VCaP (cell line): ENCODE results near the gene ARFGAP1.
"Not testable (repeated sequence)": the region's sequence is repeated elsewhere in the genome, so short reads cannot be mapped to it uniquely, and the experiment has no call there.

ENCODE experiments used
- H3K27ac ChIP-seq: fragments of 450-650 bp; 2 replicates; pipeline ENCODE4 v1.5.1; 2017
- TF ChIP-seq, protein P1 (sequence below): fragments of 450-650 bp; conservative IDR thresholded peaks from 2 replicates; pipeline ENCODE4 v1.5.1; 2017; ENCODE audit warnings: mild to moderate bottlenecking, moderate library complexity

ARFGAP1 gene

DNA sequence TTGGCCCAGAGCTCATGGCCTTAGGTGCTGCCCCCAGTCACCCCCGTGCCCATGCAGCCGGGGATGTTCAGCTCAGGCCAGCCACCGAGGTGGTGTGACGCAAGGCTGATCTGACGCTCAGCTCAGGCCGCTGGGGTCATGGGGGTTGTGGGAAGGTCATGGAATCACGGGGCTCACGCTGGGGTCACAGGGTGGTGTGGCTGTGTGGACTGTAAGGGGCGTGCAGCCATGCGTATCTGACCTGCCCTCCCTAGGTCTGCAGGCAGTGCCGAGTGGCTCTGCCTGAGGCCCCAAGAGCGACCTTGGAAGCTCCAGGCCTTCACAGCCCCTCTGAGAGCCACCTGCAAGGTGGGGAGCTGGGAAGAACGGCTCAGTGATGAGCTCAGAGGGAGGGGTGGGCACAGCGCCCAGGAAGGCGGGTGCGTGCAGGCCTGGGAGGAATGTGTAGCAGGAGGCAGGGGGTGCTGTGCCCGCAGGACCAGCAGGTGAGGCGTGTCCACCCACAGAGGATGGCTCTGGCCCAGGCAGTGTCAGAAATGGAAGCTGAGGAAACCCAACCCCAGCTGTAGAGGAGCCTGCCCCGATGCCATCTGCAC is 60.7 kb downstream of the ARFGAP1 start:
- no peak overlapping the region for H3K27ac ChIP-seq
- TF ChIP-seq, protein P1, sequence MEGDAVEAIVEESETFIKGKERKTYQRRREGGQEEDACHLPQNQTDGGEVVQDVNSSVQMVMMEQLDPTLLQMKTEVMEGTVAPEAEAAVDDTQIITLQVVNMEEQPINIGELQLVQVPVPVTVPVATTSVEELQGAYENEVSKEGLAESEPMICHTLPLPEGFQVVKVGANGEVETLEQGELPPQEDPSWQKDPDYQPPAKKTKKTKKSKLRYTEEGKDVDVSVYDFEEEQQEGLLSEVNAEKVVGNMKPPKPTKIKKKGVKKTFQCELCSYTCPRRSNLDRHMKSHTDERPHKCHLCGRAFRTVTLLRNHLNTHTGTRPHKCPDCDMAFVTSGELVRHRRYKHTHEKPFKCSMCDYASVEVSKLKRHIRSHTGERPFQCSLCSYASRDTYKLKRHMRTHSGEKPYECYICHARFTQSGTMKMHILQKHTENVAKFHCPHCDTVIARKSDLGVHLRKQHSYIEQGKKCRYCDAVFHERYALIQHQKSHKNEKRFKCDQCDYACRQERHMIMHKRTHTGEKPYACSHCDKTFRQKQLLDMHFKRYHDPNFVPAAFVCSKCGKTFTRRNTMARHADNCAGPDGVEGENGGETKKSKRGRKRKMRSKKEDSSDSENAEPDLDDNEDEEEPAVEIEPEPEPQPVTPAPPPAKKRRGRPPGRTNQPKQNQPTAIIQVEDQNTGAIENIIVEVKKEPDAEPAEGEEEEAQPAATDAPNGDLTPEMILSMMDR: no peak

DNA sequence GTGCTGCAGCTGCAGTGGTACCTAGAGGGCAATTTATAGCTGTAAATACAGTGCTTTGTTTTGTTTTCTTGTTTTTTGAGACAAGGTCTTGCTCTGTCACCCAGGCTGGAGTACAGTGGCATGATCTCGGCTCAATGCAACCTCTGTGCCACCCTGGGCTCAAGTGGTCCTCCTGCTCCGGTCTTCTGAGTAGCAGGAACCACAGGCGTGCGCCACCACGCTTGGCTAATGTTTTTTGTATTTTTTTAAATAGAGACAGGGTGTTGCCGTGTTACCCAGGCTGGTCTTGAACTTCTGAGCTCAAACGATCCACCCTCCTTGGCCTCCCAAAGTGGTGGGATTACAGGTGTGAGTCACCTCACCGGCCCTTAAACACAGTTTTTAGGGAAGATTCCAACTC is 61.7 kb downstream of the ARFGAP1 start:
- H3K27ac ChIP-seq: no peak overlapping the region
- TF ChIP-seq, protein P1: no peak

DNA sequence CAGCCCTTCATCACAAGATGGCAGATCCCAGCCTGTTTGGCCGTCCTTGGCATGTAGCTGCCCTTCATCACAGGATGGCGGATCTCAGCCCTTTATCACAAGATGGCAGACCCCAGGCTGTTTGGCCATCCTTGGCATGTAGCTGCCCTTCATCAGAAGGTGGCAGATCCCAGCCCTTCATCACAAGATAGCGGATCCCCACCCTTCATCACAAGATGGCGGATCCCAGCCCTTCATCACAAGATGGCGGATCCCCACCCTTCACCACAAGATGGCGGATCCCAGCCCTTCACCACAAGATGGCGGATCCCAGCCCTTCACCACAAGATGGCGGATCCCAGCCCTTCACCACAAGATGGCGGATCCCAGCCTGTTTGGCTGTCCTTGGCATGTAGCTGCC is 62.4 kb downstream of the ARFGAP1 start:
- not testable (repeated sequence) for H3K27ac ChIP-seq

DNA sequence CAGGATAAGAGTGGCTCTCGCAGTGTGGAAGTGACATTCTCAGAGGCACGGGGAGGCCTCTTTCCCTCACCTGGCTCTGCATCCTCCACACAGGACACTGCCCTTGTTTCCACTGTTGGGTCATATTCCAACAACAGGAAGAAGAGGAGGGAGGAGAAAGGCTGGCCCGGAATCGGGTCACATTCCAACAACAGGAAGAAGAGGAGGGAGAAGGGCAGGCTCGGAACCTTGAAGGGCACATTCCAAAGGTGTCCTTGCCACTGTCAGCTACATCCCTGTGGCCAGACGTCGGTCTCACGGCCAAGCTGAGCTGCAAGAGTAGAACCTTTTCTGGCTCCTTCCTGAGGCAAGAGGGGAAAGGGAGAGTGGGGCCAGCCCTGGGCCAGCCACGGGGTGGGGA is 63.1 kb downstream of the ARFGAP1 start:
- H3K27ac ChIP-seq: no peak overlapping the region
- TF ChIP-seq, protein P1: no peak

DNA sequence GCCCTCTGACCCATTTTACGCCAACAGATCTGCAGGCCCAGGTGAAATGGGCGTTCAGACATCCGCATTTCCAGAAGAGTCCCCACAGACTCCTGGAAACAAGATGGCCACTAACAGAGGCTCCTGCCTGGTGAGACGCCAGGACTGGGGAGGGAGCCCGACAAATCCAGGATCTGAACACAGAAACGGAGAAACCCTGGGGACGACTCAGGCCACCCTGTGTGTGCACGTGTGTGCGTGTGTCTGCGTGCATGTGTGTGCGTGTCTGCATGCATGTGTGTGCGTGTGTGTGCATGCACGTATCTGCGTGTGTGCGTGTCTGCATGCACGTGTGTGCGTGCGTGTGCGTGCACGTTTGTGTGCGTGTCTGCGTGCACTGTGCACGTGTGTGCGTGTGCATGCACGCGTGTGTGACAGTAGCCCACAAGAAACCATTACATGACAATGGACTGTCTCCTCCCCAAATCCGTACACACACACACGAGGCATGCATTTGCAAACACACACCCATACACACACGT is 63.7 kb downstream of the ARFGAP1 start:
- TF ChIP-seq, protein P1: no peak
- H3K27ac ChIP-seq: no peak overlapping the region

DNA sequence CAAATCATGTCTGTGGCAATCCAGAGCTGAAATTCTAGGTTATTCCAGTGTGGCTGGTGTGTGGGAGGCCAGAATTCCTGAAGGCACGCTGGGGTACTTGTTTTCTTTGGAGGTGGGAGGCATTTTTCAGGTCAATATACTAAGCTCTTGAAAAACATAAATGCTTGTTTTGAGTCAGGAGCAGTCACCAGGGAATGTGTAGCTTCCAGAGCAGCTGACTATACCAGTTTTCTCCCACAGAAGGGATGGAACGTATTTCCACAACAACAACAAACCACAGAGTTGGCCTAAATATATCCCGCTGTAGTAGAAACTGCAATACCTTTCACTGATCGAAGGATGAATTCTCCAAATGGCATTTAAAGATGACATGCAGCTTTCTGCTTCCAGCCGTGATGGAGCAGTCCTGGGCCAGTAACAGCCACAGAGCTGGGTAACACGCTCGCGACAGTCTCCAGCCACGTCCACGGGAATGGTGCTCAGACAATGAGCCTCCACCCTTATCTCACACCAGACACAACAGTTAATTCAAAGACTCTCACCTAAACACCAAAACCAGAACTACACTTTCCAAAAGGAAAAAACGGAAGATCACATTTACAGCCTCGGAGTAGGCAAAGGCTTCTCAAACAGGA is 65.3 kb downstream of the ARFGAP1 start:
- TF ChIP-seq, protein P1: no peak
- H3K27ac ChIP-seq: no peak overlapping the region
